GM12878 (cell line): ENCODE measurements around the gene GALNT18. TPM values are rescaled to one million over a fixed set of nuclear protein-coding genes. Genes with fewer than 3 reads are reported as not detected.

ENCODE experiments used
- ATAC-seq: fragments of 200-7000 bp; cut with Tn5 transposase; 3 replicates; pipeline ENCODE4 v1.9.1; 2020; ENCODE audit warnings: mild to moderate bottlenecking, moderate library complexity
- BruUV-seq: library from RNA; stranded (reverse); fragments of 400-500 nt; replicated peaks from 2 replicates; lab custom pipeline; 2021; lab: Mats Ljungman, UMichigan
- CTCF ChIA-PET: fragments of 300-600 bp; sonication (Branson Sonifier 250); formaldehyde crosslinking; extraction: SDS; loops from one replicate; lab custom pipeline; 2021; ENCODE audit warnings: inconsistent platforms; lab: Yijun Ruan, JAX
- POLR2A ChIA-PET: fragments of 350-600 bp; formaldehyde crosslinking; extraction: SDS; loops from one replicate; lab custom pipeline; 2021; ENCODE audit warnings: inconsistent platforms; lab: Charles Lee
- RAD21 ChIA-PET: fragments of 300-600 bp; sonication (Branson Sonifier 250); formaldehyde crosslinking; loops from one replicate; lab custom pipeline; 2023; ENCODE audit warnings: antibody characterized with exemption; ENCODE audit not compliant: unreplicated experiment; lab: Charles Lee
- SMC1A ChIA-PET: fragments of 300-600 bp; sonication (Branson Sonifier 250); formaldehyde crosslinking; loops from one replicate; lab custom pipeline; 2023; ENCODE audit not compliant: unreplicated experiment, uncharacterized antibody; lab: Charles Lee
- DNase-seq: peaks from one replicate; pipeline ENCODE4 v3.0.0-alpha.2; 2011; ENCODE audit warnings: low read depth, low spot score
- FAIRE-seq: peaks from 3 replicates; lab custom pipeline; 2011; peaks lifted over from hg19 to GRCh38; lab: Jason Lieb, UNC
- H2AFZ ChIP-seq: 2 replicates; pipeline ENCODE4 v1.6.0; 2011; ENCODE audit warnings: low read depth, low read length, control low read depth; ENCODE audit not compliant: control insufficient read depth
- H3K27ac ChIP-seq: 2 replicates; pipeline ENCODE4 v1.5.1; 2011; ENCODE audit warnings: control low read depth; ENCODE audit not compliant: control insufficient read depth, insufficient read depth
- H3K27me3 ChIP-seq, 2 experiments: replicated peaks in 1 of 2; 2 replicates each; pipeline versions ENCODE4 v1.6.0 to v1.6.1; 2011; ENCODE audit warnings: low read length in 1 of 2; ENCODE audit not compliant: control insufficient read depth in 2 of 2, insufficient read depth in 2 of 2
- H3K36me3 ChIP-seq, 2 experiments: 2 replicates each; pipeline ENCODE4 v1.5.1; 2011; ENCODE audit warnings: low read length in 1 of 2; ENCODE audit not compliant: control insufficient read depth in 2 of 2, insufficient read depth in 2 of 2
- H3K4me1 ChIP-seq: 2 replicates; pipeline ENCODE4 v1.6.1; 2011; ENCODE audit warnings: mild to moderate bottlenecking, low read length, moderate library complexity, mixed read lengths; ENCODE audit not compliant: control insufficient read depth, insufficient read depth
- H3K4me2 ChIP-seq: 2 replicates; pipeline ENCODE4 v1.6.0; 2011; ENCODE audit warnings: control low read depth; ENCODE audit not compliant: control insufficient read depth, insufficient read depth
- H3K4me3 ChIP-seq: fragments of 200-600 bp; sonication (generic); 2 replicates; pipeline ENCODE4 v1.5.1; 2016
- H3K79me2 ChIP-seq: 2 replicates; pipeline ENCODE4 v1.6.0; 2011; ENCODE audit warnings: low read length; ENCODE audit not compliant: control insufficient read depth, insufficient read depth
- H3K9ac ChIP-seq: 2 replicates; pipeline ENCODE4 v1.8.0; 2011; ENCODE audit warnings: low read length, control low read depth, mixed read lengths; ENCODE audit not compliant: control insufficient read depth, insufficient read depth
- H3K9me3 ChIP-seq: replicated peaks from 3 replicates; pipeline ENCODE4 v1.5.1; 2011; ENCODE audit warnings: mild to moderate bottlenecking, low read length; ENCODE audit not compliant: control insufficient read depth, insufficient read depth
- H4K20me1 ChIP-seq: 2 replicates; pipeline ENCODE4 v1.6.0; 2011; ENCODE audit not compliant: control insufficient read depth, insufficient read depth
- GATAD2B ChIP-seq: fragments of 450-650 bp; conservative IDR thresholded peaks from 2 replicates; pipeline ENCODE4 v1.6.1; 2017; ENCODE audit warnings: low read depth, mild to moderate bottlenecking, moderate library complexity
- HCFC1 ChIP-seq: fragments of 150-350 bp; IDR thresholded peaks from 2 replicates; pipeline ENCODE4 v1.6.1; 2014; ENCODE audit warnings: low read length
- RUNX3 ChIP-seq: IDR thresholded peaks from 2 replicates; pipeline ENCODE4 v1.6.1; 2012; ENCODE audit warnings: low read length, inconsistent platforms
- SP1 ChIP-seq: IDR thresholded peaks from one replicate; pipeline ENCODE4 v1.6.1; 2011; ENCODE audit warnings: low read depth, low read length
- ZBED1 ChIP-seq: IDR thresholded peaks from 2 replicates; pipeline ENCODE4 v1.6.1; 2016; ENCODE audit warnings: borderline replicate concordance
- WGBS: methylation state at CpG from one replicate; pipeline ENCODE4 v1.1.6; 2016; ENCODE audit warnings: low lambda C conversion rate; ENCODE audit not compliant: insufficient replicate concordance, insufficient coverage; ENCODE audit errors: missing lambda C conversion rate; 5-methylcytosine and 5-hydroxymethylcytosine counted together
- in situ Hi-C: fragments of 300-500 bp; cut with MboI; formaldehyde crosslinking; loops from 9 replicates; pipeline ENCODE4 v1.14.3; 2018; ENCODE audit warnings: mixed read lengths
- intact Hi-C: fragments of 100-400 bp; cut with micrococcal nuclease; formaldehyde crosslinking; loops from one replicate; pipeline ENCODE4 v1.14.2; 2022; ENCODE audit not compliant: unreplicated experiment
- polyA plus RNA-seq, 11 experiments: library from polyadenylated mRNA; depleted of rRNA in 4 of 11; unstranded in 6 of 11; stranded (reverse) in 5 of 11; fragments of >200 nt; fragmentation: Nextera tagmentation in 4 of 11; fragmentation: Illumina TruSeq in 1 of 11; extraction: Ambion mirVana in 4 of 11; extraction: Trizol in 1 of 11; gene quantifications; 1 replicate in 1 of 11; 2 replicates in 10 of 11; pipeline versions ENCODE4 v1.2.1 to v1.2.3, GENCODE V29; 2011 to 2016; ENCODE audit warnings: inconsistent platforms in 2 of 11, missing spikeins in 2 of 11, low read depth in 1 of 11
- total RNA-seq, 4 experiments: library from RNA; depleted of rRNA in 3 of 4; stranded (reverse); fragments of >200 nt in 3 of 4; fragmentation: Illumina TruSeq in 1 of 4; extraction: Trizol in 1 of 4; gene quantifications; 2 replicates each; pipeline versions ENCODE4 v1.2.1 to v1.2.3, GENCODE V29; 2013 to 2021
- TF ChIP-seq, protein P1 (sequence below): IDR thresholded peaks from 2 replicates; pipeline ENCODE4 v1.6.1; 2012; ENCODE audit warnings: improper control_type of control experiment, low read depth, low read length; ENCODE audit not compliant: insufficient replicate concordance
- TF ChIP-seq, protein P2 (sequence below): IDR thresholded peaks from 2 replicates; pipeline ENCODE4 v1.6.1; 2012; ENCODE audit warnings: low read depth, low read length, improper control_type of control experiment
- TF ChIP-seq, protein P3 (sequence below): fragments of 450-650 bp; formaldehyde crosslinking; IDR thresholded peaks from 2 replicates; pipeline ENCODE4 v1.4.0; 2020; ENCODE audit warnings: mild to moderate bottlenecking, moderate library complexity

GALNT18 gene
- total and polyA plus RNA-seq, 10 of the 15 experiments (the other 5 are each of a cell fraction or from before 2014, with no cell fraction given), result 1.2 to 14.2 (median 6.3) TPM

DNA sequence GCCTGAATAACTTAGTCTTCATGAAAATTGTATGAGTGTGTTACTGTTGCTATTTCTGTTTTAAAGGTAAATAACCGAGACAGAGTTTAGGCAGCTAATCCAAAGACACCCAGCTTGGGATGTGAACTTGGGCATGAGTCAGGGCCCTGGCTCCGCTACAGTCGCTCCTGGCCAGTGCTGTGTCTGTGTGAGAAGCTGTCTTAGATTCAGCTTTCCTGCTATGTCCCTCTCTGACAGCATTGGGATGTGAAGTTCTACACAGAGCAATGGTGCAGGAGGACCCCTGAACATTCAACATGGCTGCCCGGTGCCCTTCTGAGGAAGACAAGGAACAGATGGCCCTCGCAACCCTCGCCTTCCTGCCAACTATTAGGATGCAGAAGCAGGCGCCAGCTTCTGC lies 49.4 kb downstream of the GALNT18 start:
- ATAC-seq, result no peak
- Histone ChIP-seq H3K36me3 (no peaks in the 10 kb centered on the region), H3K4me3 (no peak overlapping the region), H3K27ac (no peak overlapping the region), H4K20me1 (no peaks in the 10 kb centered on the region), H3K27me3 (no peaks in the 10 kb centered on the region), H3K4me1 (peaks cover 21% of the 10 kb centered on the region), H3K9ac (no peak overlapping the region), H3K9me3 (no peaks in the 10 kb centered on the region), H3K79me2 (peaks cover 10% of the 10 kb centered on the region)
- no TSS peak for BruUV-seq
- ChIA-PET RAD21 (no interaction called here), SMC1A (no interaction called here), CTCF (no interaction called here)
- in situ Hi-C loops, result no loop called here
- FAIRE-seq, result no peak
- 78% methylated on average over 7 of the region's 7 CpGs for WGBS
- TF ChIP-seq SP1 (no peak), ZBED1 (no peak), HCFC1 (no peak), GATAD2B (no peak), RUNX3 (no peak)
- TF ChIP-seq, protein P1, sequence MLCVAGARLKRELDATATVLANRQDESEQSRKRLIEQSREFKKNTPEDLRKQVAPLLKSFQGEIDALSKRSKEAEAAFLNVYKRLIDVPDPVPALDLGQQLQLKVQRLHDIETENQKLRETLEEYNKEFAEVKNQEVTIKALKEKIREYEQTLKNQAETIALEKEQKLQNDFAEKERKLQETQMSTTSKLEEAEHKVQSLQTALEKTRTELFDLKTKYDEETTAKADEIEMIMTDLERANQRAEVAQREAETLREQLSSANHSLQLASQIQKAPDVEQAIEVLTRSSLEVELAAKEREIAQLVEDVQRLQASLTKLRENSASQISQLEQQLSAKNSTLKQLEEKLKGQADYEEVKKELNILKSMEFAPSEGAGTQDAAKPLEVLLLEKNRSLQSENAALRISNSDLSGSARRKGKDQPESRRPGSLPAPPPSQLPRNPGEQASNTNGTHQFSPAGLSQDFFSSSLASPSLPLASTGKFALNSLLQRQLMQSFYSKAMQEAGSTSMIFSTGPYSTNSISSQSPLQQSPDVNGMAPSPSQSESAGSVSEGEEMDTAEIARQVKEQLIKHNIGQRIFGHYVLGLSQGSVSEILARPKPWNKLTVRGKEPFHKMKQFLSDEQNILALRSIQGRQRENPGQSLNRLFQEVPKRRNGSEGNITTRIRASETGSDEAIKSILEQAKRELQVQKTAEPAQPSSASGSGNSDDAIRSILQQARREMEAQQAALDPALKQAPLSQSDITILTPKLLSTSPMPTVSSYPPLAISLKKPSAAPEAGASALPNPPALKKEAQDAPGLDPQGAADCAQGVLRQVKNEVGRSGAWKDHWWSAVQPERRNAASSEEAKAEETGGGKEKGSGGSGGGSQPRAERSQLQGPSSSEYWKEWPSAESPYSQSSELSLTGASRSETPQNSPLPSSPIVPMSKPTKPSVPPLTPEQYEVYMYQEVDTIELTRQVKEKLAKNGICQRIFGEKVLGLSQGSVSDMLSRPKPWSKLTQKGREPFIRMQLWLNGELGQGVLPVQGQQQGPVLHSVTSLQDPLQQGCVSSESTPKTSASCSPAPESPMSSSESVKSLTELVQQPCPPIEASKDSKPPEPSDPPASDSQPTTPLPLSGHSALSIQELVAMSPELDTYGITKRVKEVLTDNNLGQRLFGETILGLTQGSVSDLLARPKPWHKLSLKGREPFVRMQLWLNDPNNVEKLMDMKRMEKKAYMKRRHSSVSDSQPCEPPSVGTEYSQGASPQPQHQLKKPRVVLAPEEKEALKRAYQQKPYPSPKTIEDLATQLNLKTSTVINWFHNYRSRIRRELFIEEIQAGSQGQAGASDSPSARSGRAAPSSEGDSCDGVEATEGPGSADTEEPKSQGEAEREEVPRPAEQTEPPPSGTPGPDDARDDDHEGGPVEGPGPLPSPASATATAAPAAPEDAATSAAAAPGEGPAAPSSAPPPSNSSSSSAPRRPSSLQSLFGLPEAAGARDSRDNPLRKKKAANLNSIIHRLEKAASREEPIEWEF, result no peak
- TF ChIP-seq, protein P2, sequence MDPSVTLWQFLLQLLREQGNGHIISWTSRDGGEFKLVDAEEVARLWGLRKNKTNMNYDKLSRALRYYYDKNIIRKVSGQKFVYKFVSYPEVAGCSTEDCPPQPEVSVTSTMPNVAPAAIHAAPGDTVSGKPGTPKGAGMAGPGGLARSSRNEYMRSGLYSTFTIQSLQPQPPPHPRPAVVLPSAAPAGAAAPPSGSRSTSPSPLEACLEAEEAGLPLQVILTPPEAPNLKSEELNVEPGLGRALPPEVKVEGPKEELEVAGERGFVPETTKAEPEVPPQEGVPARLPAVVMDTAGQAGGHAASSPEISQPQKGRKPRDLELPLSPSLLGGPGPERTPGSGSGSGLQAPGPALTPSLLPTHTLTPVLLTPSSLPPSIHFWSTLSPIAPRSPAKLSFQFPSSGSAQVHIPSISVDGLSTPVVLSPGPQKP, result no peak
- TF ChIP-seq, protein P3, sequence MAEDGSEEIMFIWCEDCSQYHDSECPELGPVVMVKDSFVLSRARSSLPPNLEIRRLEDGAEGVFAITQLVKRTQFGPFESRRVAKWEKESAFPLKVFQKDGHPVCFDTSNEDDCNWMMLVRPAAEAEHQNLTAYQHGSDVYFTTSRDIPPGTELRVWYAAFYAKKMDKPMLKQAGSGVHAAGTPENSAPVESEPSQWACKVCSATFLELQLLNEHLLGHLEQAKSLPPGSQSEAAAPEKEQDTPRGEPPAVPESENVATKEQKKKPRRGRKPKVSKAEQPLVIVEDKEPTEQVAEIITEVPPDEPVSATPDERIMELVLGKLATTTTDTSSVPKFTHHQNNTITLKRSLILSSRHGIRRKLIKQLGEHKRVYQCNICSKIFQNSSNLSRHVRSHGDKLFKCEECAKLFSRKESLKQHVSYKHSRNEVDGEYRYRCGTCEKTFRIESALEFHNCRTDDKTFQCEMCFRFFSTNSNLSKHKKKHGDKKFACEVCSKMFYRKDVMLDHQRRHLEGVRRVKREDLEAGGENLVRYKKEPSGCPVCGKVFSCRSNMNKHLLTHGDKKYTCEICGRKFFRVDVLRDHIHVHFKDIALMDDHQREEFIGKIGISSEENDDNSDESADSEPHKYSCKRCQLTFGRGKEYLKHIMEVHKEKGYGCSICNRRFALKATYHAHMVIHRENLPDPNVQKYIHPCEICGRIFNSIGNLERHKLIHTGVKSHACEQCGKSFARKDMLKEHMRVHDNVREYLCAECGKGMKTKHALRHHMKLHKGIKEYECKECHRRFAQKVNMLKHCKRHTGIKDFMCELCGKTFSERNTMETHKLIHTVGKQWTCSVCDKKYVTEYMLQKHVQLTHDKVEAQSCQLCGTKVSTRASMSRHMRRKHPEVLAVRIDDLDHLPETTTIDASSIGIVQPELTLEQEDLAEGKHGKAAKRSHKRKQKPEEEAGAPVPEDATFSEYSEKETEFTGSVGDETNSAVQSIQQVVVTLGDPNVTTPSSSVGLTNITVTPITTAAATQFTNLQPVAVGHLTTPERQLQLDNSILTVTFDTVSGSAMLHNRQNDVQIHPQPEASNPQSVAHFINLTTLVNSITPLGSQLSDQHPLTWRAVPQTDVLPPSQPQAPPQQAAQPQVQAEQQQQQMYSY, result no peak
- TF ChIP-seq, all 136 proteins: peak for 0
- no peak for DNase-seq
- intact Hi-C loops, result no loop called here
- Histone ChIP-seq H2AFZ (no peak overlapping the region), H3K4me2 (no peak overlapping the region)
- POLR2A ChIA-PET, result no interaction called here
